Measurements from ENCODE around the gene RALGPS2.
A peak's percentile ranks its signal among the peaks of the same experiment; 100 is the strongest.
"Not testable (repeated sequence)": the region's sequence is repeated elsewhere in the genome, so short reads cannot be mapped to it uniquely, and the experiment has no call there.

RALGPS2 gene

GRCh38 chr1:178784131-178784536, 59.1 kb downstream of the RALGPS2 start:
- DNase-seq: peak; percentile 21

- no peak for DNase-seq
Measured at GRCh38 chr1:178792394-178792793, 67.3 kb downstream of the RALGPS2 start.

GRCh38 chr1:178796013-178796412, 71.0 kb downstream of the RALGPS2 start:
- DNase-seq: no peak

- no peak for DNase-seq
Measured at GRCh38 chr1:178797590-178797989, 72.5 kb downstream of the RALGPS2 start.

DNA sequence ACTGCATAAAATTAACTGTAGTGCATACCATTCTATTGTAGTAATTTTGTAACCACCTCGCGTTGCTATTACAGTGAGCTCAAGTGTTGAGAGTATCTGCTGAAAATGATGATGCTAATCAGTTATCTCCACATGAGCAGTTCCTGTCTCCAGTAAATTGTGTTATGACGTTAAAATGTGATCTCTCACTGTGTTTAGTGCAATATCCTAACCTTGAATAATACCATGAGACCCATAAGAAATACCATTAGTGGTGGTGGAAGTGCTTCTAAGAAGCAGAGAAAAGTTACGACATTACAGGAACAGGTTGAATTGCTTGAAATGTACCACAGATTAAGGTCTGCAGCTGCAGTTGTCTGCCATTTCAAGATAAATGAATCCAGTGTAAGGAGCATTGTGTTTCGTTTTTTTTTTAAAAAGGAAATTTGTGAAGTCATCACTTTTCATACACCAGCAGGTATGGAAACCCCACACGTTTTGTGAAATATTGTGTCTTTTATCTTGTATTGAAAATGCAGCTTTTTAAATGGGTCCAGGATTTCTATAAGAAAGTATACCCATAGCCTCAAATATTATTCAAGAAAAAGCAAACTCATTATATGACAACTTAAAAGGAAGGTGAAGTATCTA, 73.3 kb downstream of the RALGPS2 start:
- DNase-seq: no peak

- DNase-seq: no peak
Measured at GRCh38 chr1:178802873-178803272, 77.8 kb downstream of the RALGPS2 start.

DNA sequence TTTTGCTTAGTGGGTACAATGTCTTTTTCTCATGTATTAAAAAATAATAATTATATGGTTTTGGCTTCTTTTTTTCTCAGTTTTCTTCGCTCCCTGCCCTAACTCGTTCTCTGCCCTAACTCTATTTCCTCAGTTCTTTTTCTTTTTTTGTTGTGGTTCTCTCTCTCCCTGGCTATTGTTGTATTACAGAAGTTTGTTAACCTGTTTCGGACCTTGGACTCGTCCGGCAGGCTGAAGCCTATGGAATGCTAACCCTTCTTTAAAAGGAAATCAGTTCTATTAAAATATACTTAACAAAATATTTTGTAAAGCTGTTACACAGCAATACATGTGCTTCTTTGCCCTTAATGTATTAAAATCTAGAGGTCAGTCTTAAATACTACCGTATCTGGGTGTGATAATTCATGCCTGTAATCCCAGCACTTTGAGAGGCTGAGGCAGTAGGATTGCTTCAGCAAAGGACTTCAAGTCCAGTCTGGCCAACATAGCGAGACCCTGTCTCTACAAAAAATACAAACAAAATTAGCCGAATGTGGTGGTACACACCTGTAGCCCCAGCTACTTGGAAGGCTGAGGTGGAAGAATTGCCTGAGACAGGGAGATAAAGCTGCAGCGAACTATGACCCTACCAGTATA, 81.7 kb downstream of the RALGPS2 start:
- DNase-seq: no peak

GRCh38 chr1:178808529-178808928, 83.5 kb downstream of the RALGPS2 start:
- no peak for DNase-seq

DNA sequence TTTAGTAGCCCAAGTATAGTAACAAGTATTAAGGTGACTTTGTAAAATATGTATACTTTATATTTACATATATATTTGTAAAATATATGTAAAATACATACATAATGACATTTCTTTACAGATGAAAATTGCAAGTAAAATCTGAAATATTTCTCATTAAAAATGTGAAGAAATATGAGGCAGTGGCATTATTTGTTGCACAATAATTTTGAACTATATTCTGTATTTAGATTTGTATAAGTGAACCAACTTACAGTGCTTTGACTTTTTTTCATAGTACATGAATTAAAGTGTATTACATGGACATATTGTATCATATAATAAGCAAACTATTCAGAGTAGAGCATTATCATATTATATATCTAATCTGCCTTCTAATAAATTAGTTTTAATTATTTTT, 85.5 kb downstream of the RALGPS2 start:
- no peak for DNase-seq

DNA sequence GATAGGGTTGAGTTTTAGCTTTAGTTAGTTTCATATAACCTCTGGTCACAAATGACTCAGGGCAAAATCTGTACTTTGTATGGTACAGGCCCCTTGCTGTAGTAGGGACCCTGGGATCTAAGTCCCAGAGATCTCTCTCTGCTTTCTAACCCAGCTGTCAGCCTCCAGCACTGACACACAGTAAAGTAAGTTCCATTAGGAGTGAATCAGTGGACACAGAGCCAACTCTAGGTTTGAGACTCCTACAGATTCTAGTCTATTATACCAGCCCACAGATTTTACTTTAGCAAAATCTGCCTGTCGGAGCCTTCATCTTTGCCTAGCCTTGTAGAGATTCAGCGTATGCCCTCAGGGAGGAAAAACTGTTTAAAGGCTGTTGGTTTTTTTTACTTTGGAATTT, 93.4 kb downstream of the RALGPS2 start:
- DNase-seq: no peak

- no peak for DNase-seq
Measured at GRCh38 chr1:178819123-178819522, 94.1 kb downstream of the RALGPS2 start.

DNA sequence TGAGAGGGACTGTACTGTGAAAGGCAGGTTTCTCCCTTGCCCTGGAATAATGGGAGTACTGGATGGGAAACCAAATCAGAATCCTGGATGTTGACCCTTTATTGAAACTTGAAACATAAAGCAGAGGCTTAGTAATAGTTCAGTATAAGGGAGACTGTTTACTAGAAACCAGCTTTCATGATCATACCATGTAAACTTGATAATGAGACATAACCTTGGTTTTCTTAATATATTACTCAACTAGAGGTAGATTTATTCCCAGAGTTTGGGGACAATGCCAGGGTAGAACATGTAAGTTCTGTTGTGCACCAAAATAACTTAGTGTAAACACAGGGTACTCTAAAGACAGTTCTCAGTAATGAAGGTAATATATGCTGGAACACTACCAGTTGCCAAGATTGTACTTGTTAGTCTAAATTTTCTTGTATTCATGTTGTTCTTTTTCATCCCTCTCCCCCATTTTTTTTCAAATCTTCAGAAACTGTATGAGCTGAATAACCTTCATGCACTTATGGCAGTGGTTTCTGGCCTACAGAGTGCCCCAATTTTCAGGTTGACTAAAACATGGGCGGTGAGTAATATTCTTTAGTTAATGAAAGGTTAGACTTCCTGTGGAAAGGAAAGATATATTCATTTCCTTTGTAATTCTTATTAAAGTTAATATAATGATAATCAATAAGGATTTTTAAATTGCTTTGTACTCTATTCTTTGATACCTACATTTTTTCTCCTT, 96.3 kb downstream of the RALGPS2 start:
- DNase-seq: peak; percentile 38

DNA sequence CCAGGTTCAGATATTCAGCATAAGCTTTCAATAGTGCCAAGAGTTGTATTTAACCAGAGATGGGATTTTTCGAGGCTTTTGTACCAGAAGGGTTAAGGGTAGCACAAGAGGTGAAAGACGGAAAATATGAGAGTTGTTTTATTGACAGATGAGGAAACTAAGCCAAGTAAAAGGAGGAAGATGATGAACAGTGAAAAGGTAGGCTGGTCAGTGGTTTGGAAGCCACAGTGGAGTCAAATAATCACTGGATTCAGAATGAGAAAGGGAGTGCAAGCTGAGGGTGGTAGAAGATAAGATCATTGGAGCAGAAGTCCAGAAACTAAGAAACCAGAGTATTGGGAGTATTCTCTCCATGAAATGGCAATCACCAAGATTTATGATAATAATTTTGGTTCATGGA, 100.1 kb downstream of the RALGPS2 start:
- DNase-seq: no peak

DNA sequence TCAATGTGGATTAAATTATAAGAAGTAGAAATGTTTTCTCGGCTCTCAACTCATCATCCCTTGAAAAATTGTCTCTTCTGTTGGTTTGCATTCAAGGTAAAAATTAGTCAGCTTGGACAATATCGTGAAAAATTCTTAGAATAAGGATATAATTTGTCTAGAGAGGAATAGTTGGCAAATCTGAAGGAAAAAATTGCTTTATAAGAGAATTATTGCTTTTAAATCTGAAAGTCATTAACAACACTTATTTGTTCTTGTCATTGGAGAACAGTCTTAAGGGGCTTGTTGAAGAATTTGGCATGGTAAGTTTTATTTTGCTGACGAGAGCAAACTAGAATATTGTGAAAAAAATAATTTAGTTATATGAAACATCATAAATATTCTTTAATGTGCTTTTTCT, 119.4 kb downstream of the RALGPS2 start:
- no peak for DNase-seq

DNA sequence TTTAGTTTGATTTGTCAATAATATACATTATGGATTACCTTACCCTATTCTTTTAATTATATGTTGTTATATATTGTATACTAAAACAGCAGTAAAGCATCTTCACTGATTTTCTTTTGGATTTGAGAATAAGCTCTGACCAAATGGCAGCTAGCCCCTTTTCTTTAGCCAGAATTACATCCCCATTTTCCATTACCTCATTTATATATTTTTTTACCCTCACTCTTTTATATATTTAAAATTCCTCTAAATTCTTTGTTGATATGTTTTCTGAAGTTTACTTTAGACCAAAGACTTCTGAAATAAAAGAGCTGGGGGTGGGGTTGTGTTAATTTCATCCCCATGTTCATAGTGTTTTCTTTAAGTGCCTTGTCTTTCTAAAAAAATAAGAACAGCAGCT, 121.3 kb downstream of the RALGPS2 start:
- DNase-seq: no peak

GRCh38 chr1:178847396-178847849, 122.4 kb downstream of the RALGPS2 start:
- DNase-seq: no peak

DNA sequence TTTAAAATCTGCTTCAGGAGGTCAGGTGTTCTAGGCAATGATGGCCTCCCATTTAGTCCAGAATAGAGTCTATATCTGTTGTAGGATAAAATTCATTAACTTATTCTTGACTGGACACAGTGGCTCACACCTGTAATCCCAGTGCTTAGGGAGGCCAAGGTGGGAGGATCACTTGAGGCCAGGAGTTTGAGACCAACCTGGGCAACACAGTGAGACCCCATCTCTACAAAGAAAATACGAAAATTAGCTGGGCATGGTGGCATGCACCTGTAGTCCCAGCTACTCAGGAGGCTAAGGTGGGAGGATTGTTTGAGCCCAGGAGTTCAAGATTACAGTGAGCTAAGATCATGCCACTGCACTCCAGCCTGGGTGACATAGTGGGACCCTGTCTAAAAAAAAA, 122.9 kb downstream of the RALGPS2 start:
- not testable (repeated sequence) for DNase-seq

- DNase-seq: no peak
Measured at GRCh38 chr1:178849918-178850317, 124.9 kb downstream of the RALGPS2 start.

DNA sequence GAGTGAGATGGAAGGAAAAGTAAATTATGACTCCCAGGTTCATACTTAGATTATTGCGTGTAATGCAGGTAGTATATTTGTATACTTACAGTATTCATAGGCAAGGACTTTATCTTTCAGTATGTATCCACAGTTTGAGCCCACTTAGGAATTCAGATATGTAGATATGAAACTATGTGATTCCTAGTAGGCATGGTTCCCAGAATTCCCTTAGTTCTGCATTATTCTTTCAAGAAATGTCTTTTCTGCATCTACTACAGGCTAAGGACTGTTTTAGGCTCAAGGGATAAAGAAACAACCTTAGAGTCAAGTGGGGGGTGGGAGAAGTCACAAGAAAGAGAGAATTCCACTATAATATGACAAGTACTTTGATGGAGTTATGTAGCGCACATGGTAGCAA, 132.1 kb downstream of the RALGPS2 start:
- DNase-seq: no peak

DNA sequence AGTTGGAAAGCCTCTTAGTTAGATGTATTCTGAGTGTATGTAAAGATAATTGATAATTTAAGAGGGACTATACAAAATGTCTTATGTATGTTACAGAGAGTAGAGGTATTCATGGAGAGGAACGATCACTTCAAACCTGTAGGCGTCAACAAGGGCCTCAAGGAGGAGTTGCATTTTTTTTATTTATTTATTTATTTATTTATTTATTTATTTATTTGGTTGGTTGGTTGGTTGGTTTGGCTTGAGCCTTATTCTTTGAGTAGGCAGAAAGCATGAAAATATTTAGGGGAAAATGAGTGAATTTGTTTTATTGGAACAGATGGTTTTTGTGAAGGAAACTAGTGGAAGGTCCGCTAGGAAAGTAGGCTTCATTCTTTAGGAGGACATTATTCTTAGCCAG, 137.4 kb downstream of the RALGPS2 start:
- no peak for DNase-seq

DNA sequence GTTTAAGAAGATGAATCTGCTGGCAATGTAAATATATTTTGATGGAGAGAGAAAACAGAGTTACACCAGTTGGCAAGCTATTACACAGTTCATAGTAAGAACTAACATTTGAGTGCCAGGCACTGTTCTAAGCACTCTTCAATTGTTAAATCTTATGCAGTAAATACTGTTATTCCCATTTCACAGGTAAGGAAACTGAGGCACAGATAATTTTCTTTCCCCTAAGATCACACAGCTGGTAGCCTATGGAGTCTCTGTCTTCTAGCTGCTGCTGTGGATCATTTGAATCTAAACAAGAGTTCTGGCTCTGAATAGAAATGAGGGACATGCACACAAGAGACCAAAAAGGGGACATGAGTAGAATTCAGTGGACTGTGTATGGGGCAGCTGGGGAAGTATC, 137.8 kb downstream of the RALGPS2 start:
- DNase-seq: no peak

DNA sequence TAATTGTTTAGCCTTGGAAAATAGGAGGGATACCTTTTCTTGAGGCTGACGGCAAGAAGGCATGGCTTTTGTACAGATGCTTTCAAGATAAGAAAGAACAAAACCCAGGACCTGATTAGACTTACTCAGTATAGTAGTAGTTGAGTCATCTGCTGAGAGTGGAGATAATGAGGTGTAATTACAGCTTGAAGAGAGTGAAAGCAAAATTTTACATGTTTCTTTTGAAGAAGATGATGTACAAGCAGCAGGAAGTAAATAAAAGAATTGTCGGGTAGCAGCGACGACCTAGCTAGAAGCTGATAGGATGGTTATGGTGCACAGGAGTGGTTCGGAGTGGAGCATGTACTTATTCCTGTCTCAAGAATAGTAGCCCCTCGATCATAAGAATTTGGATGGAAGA, 139.3 kb downstream of the RALGPS2 start:
- DNase-seq: peak; percentile 42

DNA sequence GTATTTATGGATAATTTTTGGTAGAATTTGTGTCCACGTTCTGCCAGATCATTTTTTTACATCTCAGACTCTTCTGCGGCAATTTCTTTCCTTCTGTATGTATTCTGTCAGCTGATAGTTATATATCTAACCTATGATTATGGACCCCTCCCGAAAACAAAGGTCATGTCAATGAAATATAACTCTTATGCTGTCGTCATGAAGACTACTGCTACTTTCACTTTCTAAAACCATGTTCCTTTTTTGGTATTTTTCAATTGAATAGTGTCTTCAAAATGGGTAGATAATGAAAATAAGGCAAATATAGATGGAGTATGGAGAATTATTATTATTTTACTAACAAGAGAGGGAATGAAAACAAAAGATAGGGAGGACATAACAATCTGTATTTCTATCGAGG, 142.6 kb downstream of the RALGPS2 start:
- DNase-seq: no peak

- no peak for DNase-seq
Measured at GRCh38 chr1:178868706-178869105, 143.7 kb downstream of the RALGPS2 start.

Measured in activated CD4-positive, alpha-beta T cell treated with anti-CD3 and anti-CD28 coated beads, Interleukin-2, amount 50 U/mL, for 16 hours (primary cell).